Activated naive CD8-positive, alpha-beta T cell treated with anti-CD3 and anti-CD28 coated beads for 36 hours (primary cell): ENCODE measurements around the gene ARL6IP4. TPM values are rescaled to one million over a fixed set of nuclear protein-coding genes. Genes with fewer than 3 reads are reported as not detected.

Experiments
- DNase-seq: peaks from one replicate; pipeline ENCODE4 v3.0.0; 2021
- H3K27ac Mint-ChIP-seq: one replicate; pipeline ENCODE4 v1.8.0; 2022; ENCODE audit warnings: mild to moderate bottlenecking, moderate library complexity, mixed read lengths
- H3K27me3 Mint-ChIP-seq: one replicate; pipeline ENCODE4 v1.8.0; 2022; ENCODE audit warnings: mild to moderate bottlenecking, mixed read lengths
- H3K36me3 Mint-ChIP-seq: one replicate; pipeline ENCODE4 v1.8.0; 2021; ENCODE audit warnings: mild to moderate bottlenecking, mixed read lengths
- H3K4me1 Mint-ChIP-seq: one replicate; pipeline ENCODE4 v1.8.0; 2021; ENCODE audit warnings: mixed read lengths
- H3K4me3 Mint-ChIP-seq: one replicate; pipeline ENCODE4 v1.8.0; 2022; ENCODE audit warnings: mild to moderate bottlenecking, moderate library complexity, mixed read lengths
- H3K9me3 Mint-ChIP-seq: one replicate; pipeline ENCODE4 v1.8.0; 2022; ENCODE audit warnings: mixed read lengths
- total RNA-seq, 2 experiments: library from RNA; stranded (reverse); gene quantifications; one replicate each; pipeline ENCODE4 v1.2.3, GENCODE V29; 2021

Gene ARL6IP4
- total RNA-seq, 2 experiments from 2014 or later, result 165 to 168 TPM

GRCh38 chr12:122989225-122989839 lies 8.9 kb downstream of the ARL6IP4 start:
- DNase-seq, result no peak
- Mint-ChIP-seq H3K4me1 (peaks cover 15% of the 10 kb centered on the region), H3K27me3 (no peaks in the 10 kb centered on the region), H3K9me3 (no peaks in the 10 kb centered on the region), H3K4me3 (no peak overlapping the region), H3K36me3 (no peaks in the 10 kb centered on the region), H3K27ac (no peak overlapping the region)

GRCh38 chr12:122989874-122990419 lies 9.5 kb downstream of the ARL6IP4 start:
- Mint-ChIP-seq H3K4me1 (peaks cover 10% of the 10 kb centered on the region), H3K27me3 (no peaks in the 10 kb centered on the region), H3K36me3 (no peaks in the 10 kb centered on the region), H3K27ac (no peak overlapping the region), H3K9me3 (no peaks in the 10 kb centered on the region), H3K4me3 (no peak overlapping the region)
- no peak for DNase-seq

DNA sequence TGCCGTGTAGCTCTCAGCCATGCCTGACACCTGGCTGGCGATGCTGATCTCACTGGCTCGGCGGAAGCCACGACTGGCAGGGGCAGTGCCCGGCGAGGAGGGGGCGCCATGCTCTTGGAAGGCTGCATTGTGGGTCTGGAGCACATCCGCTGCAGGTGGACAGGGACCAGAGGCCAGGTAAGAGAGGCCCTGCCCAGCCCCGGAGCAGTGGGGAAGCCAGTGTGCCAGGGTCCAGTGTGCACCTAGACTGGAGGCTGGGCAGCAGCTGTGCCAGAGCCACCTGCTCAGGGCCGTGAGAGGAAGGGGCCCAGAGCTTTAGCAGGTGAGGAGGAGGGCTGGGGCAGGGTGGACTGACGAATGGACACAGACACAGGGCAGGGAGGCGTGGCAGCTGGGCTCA lies 10.1 kb downstream of the ARL6IP4 start:
- H3K27me3 Mint-ChIP-seq, result no peaks in the 10 kb centered on the region
- no peak for DNase-seq
- H3K36me3 Mint-ChIP-seq, result no peaks in the 10 kb centered on the region
- peaks cover 10% of the 10 kb centered on the region for H3K4me1 Mint-ChIP-seq
- no peak overlapping the region for H3K4me3 Mint-ChIP-seq
- no peak overlapping the region for H3K27ac Mint-ChIP-seq
- H3K9me3 Mint-ChIP-seq, result no peaks in the 10 kb centered on the region

DNA sequence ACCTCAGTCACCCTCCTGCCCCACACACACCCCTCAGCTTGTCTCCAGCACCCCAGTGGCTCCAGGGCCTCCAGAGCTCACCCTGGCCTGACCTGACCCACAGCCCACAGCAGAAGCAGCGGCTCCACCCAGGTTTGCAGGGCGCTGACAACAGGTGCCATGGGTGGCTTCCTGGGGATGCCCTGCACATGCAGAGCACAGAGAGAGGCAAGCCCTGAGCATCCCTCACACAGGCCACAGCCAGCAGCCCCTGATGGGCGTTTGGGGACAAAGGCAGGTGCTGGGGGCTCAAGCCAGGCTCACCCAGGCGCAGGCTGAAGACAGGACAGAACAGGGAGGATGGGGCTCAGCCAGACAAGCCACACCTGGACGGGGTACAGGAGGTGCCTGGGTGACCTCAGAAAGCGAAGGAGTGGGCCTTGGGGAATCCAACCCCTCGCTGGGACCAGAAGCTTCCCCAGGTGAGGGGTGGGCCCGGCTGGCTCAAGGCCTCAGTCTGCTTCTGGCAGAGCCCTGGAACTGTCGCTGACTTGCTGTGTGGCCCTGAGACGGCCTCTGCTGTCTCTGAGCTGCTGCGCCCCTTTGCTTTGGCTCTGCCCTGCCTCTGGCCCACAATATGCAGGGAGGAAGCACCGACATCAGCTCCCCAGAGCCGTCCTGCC lies 10.6 kb downstream of the ARL6IP4 start:
- Mint-ChIP-seq H3K9me3 (no peaks in the 10 kb centered on the region), H3K4me3 (no peak overlapping the region), H3K27ac (no peak overlapping the region)

DNA sequence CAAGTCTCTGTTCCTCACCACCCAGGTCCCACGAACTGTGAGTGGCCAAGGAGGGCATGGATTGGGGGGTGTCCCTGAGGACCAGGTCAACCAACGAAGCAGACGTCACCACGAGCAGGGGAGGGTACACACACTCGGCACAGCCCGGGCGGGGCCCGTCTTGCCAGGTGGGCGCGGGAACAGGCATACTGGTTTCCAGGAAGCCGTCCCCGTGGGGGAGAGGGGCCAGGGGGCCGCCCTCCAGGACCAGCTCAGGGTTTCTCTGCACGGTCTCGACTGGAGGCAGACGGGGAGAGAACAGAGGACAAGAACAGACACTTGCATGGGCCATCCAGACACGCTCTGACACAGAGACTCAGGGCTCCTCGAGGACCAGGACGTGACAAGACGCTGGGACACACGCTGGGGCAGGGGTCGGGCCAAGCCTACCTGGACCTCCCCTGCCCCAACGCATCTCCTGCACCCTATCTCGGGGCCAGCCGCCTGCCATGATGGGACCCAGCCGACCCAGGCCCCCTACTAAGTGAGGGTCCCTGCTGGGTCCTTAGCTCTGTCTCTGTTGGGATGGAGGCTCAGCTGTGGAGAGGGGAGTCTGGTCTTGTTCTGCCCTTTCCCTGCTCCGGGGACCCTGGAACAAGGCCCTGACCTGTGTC lies 11.3 kb downstream of the ARL6IP4 start:
- Mint-ChIP-seq H3K4me3 (no peak overlapping the region), H3K4me1 (peaks cover 10% of the 10 kb centered on the region), H3K27me3 (no peaks in the 10 kb centered on the region), H3K36me3 (no peaks in the 10 kb centered on the region), H3K27ac (no peak overlapping the region), H3K9me3 (no peaks in the 10 kb centered on the region)
- DNase-seq, result no peak

More for the DNA sequence above, 10.6 kb downstream of the ARL6IP4 start:
- Mint-ChIP-seq H3K36me3 (no peaks in the 10 kb centered on the region), H3K27me3 (no peaks in the 10 kb centered on the region), H3K4me1 (peaks cover 10% of the 10 kb centered on the region)
- DNase-seq, result no peak

DNA sequence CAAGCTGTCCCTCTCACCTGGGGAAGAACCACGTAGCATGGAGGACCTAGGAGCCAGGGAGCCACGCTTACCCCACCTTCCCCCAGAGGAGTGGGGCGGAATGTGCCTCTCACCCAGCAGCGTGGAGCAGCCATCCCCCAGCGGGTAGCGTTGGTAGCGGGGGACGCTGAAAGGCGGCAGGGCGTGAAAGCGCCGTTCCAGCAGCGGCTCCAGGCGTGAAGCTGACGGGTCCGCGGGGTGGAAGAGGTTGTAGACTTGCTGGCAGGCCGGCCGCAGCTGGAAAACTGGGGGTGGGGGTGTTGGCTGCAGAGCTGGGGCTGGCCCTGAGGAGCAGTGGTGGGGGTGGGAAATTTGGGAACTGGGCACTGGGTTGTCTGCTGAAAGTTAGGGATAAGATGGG lies 11.9 kb downstream of the ARL6IP4 start:
- Mint-ChIP-seq H3K4me3 (no peak overlapping the region), H3K9me3 (no peaks in the 10 kb centered on the region), H3K27ac (no peak overlapping the region), H3K4me1 (peaks cover 10% of the 10 kb centered on the region), H3K27me3 (no peaks in the 10 kb centered on the region), H3K36me3 (no peaks in the 10 kb centered on the region)
- no peak for DNase-seq

GRCh38 chr12:122994140-122994675 lies 13.7 kb downstream of the ARL6IP4 start:
- H3K4me1 Mint-ChIP-seq, result peaks cover 10% of the 10 kb centered on the region
- DNase-seq, result no peak
- no peaks in the 10 kb centered on the region for H3K36me3 Mint-ChIP-seq
- no peaks in the 10 kb centered on the region for H3K27me3 Mint-ChIP-seq
- H3K27ac Mint-ChIP-seq, result no peak overlapping the region
- H3K9me3 Mint-ChIP-seq, result no peaks in the 10 kb centered on the region
- no peak overlapping the region for H3K4me3 Mint-ChIP-seq

GRCh38 chr12:122994781-122995502 lies 14.5 kb downstream of the ARL6IP4 start:
- Mint-ChIP-seq H3K27ac (no peak overlapping the region), H3K27me3 (no peaks in the 10 kb centered on the region), H3K4me1 (peaks cover 10% of the 10 kb centered on the region), H3K9me3 (no peaks in the 10 kb centered on the region), H3K4me3 (no peak overlapping the region), H3K36me3 (no peaks in the 10 kb centered on the region)
- DNase-seq, result no peak

DNA sequence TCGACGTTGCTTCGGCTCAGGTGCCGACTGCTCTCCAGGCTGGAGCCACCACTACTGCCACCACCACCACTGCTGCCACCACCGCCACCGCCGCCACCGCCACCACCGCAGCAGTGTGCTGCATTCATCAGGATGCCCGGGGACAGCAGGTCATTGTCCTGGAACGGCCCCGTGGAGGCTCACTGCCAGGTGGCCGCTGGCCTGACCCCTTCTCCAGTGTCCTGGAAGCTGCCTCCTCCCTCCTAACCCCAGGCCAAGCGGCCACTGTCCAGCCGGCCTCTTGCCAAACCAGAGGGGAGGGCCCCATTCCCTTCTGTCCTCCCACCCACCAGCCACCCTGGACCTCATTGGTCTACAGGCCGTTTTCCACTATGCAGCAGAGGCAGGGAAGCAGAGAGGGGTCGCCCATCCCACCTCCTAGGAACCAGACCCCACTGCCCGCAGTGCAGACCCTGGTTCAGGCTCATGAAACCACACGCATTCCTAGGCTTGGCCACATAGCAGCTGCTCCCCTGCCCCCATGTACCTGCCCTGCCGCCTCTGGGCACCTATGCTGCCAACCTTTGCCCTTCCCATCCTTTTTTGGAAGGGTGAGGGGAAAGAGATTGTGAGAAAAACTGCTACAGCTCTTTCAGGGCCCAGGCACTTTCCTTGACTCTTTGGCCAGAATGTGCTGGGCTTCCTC lies 15.2 kb downstream of the ARL6IP4 start:
- DNase-seq, result no peak
- no peaks in the 10 kb centered on the region for H3K27me3 Mint-ChIP-seq
- H3K27ac Mint-ChIP-seq, result no peak overlapping the region
- H3K4me1 Mint-ChIP-seq, result peaks cover 10% of the 10 kb centered on the region
- H3K36me3 Mint-ChIP-seq, result no peaks in the 10 kb centered on the region
- no peaks in the 10 kb centered on the region for H3K9me3 Mint-ChIP-seq
- H3K4me3 Mint-ChIP-seq, result no peak overlapping the region

- DNase-seq, result no peak
- H3K27ac Mint-ChIP-seq, result no peak overlapping the region
- H3K9me3 Mint-ChIP-seq, result no peaks in the 10 kb centered on the region
- H3K36me3 Mint-ChIP-seq, result no peaks in the 10 kb centered on the region
- no peaks in the 10 kb centered on the region for H3K27me3 Mint-ChIP-seq
- H3K4me1 Mint-ChIP-seq, result peaks cover 10% of the 10 kb centered on the region
- H3K4me3 Mint-ChIP-seq, result no peak overlapping the region
Measured at GRCh38 chr12:122996188-122996601, 15.7 kb downstream of the ARL6IP4 start.

DNA sequence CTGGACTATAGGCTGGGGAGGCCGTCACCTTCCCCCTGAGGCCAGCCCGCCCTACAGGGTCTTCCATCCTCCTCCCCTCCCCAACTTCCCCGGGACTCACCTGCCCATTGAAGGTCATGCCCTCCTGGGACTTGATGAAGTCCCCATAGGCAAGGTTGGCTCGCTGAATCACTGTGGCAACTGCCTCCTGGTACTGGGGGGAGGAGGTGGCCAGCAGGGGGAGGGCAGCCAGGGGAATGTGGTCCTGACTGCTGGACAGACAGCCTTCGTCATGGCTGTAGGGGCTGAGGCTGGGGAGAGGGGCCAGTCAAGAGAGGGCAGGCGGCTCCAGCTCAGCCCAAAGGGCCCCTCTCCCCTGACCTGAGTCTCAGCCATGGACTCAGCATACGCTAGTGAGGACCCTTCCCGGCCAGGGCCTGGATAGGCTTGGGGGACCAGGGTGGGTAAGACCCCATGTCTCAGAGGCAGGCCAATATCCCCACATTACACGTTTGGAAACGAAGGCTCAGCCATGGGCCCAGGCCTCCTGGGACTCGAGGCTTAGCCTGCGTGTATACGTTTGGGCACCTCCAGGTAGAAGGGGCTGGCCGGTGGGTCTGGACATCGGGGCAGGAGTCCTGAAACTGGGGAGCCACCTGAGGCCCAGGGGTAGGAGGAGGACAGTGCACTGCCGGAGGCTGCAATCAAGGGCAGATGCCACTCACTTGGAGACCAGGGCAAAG lies 16.3 kb downstream of the ARL6IP4 start:
- Mint-ChIP-seq H3K27me3 (no peaks in the 10 kb centered on the region), H3K9me3 (no peaks in the 10 kb centered on the region), H3K36me3 (no peaks in the 10 kb centered on the region), H3K4me3 (no peak overlapping the region), H3K4me1 (peaks cover 10% of the 10 kb centered on the region), H3K27ac (no peak overlapping the region)
- no peak for DNase-seq

GRCh38 chr12:122997343-122998250 lies 17.1 kb downstream of the ARL6IP4 start:
- H3K4me1 Mint-ChIP-seq, result peaks cover 10% of the 10 kb centered on the region
- no peak overlapping the region for H3K27ac Mint-ChIP-seq
- no peaks in the 10 kb centered on the region for H3K9me3 Mint-ChIP-seq

GRCh38 chr12:122998316-122998715 lies 17.8 kb downstream of the ARL6IP4 start:
- H3K36me3 Mint-ChIP-seq, result no peaks in the 10 kb centered on the region
- H3K4me3 Mint-ChIP-seq, result no peak overlapping the region
- H3K4me1 Mint-ChIP-seq, result peaks cover 5% of the 10 kb centered on the region
- DNase-seq, result no peak
- H3K9me3 Mint-ChIP-seq, result no peaks in the 10 kb centered on the region
- H3K27me3 Mint-ChIP-seq, result no peaks in the 10 kb centered on the region
- no peak overlapping the region for H3K27ac Mint-ChIP-seq

More at GRCh38 chr12:122997343-122998250, 17.1 kb downstream of the ARL6IP4 start:
- DNase-seq, result no peak
- H3K27me3 Mint-ChIP-seq, result no peaks in the 10 kb centered on the region
- no peak overlapping the region for H3K4me3 Mint-ChIP-seq
- no peaks in the 10 kb centered on the region for H3K36me3 Mint-ChIP-seq
